Epithelial cell of proximal tubule (primary cell): Measurements from ENCODE around the gene ST8SIA2. TPM values are rescaled to one million over a fixed set of nuclear protein-coding genes. Genes with fewer than 3 reads are reported as not detected.

Experiments
- DNase-seq: peaks from one replicate; pipeline ENCODE4 v3.0.0-alpha.2; 2011; ENCODE audit warnings: low read depth
- H3K4me3 ChIP-seq: 2 replicates; pipeline ENCODE4 v1.5.1; 2011; ENCODE audit warnings: low read depth, mild to moderate bottlenecking, low read length
- total RNA-seq: library from RNA; depleted of rRNA; stranded (reverse); fragments of >200 nt; gene quantifications from 2 replicates; pipeline ENCODE4 v1.2.3, GENCODE V29; 2015
- TF ChIP-seq, protein P1 (sequence below): conservative IDR thresholded peaks from 2 replicates; pipeline ENCODE4 v1.5.1; 2012; ENCODE audit warnings: low read depth, mild to moderate bottlenecking, low read length

The ST8SIA2 gene, protein sequence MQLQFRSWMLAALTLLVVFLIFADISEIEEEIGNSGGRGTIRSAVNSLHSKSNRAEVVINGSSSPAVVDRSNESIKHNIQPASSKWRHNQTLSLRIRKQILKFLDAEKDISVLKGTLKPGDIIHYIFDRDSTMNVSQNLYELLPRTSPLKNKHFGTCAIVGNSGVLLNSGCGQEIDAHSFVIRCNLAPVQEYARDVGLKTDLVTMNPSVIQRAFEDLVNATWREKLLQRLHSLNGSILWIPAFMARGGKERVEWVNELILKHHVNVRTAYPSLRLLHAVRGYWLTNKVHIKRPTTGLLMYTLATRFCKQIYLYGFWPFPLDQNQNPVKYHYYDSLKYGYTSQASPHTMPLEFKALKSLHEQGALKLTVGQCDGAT
- 5.6 and 6.3 TPM in 2 replicates for total RNA-seq

DNA sequence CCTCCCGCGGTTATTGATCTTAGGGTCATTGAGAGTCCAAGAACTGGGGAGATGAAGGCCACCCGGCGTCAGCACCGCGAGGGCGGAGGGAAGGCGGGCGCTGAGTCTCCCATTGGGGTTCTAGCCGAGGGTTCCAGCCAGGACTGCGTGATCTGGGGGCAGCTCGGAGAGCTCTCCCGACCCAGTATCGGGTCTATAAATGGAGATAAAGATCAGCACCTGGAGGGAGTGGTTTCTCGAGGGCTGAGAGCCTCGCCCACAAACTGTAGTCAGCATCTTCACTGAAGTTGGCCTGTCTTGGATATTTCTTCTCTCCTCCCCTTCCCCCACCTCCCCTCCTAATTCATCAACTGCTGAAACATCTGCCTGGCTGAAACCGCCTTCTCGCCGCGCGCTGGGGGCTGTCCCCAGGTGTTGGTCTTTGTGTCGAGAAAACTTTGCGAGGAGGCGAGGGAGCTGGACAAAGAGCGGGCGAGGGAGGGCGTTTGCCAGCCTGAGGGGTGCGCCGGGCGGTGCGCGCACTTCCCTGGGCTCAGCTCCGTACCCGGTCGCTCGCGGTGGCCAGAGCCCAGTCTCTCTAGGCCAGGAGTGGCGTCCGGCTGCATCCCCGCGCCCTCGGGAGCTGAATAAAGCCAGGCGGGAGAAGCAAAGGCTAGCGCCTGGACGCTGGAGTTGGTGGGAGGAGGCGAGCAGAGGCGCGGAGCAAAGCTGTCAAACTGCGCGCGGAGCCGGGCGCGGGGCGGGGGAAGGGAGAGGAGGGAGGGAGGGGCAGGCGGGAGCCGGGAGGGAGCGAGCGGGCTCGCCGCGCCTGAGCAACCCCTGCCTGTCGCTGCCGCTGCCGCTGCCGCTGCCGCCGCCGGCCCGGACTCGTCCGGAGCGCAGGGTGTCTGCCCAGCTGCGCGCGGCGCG lies at the start of gene ST8SIA2:
Gene ST8SIA2, plus strand, starts transcription at position 811 of the 909 bp plus-strand sequence. CDS start 184 bp downstream, outside the sequence.
- no peak for DNase-seq
- TF ChIP-seq, protein P1, sequence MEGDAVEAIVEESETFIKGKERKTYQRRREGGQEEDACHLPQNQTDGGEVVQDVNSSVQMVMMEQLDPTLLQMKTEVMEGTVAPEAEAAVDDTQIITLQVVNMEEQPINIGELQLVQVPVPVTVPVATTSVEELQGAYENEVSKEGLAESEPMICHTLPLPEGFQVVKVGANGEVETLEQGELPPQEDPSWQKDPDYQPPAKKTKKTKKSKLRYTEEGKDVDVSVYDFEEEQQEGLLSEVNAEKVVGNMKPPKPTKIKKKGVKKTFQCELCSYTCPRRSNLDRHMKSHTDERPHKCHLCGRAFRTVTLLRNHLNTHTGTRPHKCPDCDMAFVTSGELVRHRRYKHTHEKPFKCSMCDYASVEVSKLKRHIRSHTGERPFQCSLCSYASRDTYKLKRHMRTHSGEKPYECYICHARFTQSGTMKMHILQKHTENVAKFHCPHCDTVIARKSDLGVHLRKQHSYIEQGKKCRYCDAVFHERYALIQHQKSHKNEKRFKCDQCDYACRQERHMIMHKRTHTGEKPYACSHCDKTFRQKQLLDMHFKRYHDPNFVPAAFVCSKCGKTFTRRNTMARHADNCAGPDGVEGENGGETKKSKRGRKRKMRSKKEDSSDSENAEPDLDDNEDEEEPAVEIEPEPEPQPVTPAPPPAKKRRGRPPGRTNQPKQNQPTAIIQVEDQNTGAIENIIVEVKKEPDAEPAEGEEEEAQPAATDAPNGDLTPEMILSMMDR: no peak
- H3K4me3 ChIP-seq: peak within 1 kb of the TSS; percentile 57

DNA sequence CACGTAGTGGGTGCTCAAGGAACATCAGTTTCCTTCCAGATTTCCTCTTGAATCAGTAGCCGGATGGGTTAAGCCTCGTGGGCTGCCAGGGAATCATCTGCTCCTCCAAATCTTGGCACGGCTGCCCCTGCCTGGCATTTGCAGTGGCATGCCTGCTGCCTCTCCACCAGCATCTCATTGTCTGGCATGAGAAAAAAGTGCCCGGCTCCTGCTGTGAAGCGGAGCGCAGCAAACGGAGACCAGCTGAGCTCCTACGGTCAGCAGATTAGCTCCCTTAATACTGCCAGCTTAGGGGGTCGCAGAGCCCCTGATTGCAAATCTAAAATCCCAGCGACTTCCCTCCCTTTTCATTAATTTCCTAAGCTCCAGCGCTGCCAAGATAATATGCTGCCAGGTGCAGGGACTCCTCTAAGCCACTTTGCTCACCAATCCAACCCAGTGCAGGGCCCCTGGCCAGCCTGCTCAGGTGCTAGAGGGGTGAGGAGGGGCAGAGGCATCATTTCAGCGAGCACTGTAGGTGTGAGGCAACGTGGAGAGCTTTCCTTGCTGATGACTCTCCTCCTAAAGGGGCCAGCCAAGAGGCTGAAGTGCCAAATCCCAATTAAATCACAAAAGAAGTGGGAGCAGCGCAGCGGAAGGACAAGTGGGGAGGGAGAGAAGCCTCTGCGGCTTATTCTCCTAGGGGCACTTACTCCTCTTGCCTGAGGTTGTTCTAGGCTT lies 49.6 kb upstream of the ST8SIA2 start:
- DNase-seq: no peak
- TF ChIP-seq, protein P1: no peak
- H3K4me3 ChIP-seq: no peak overlapping the region

DNA sequence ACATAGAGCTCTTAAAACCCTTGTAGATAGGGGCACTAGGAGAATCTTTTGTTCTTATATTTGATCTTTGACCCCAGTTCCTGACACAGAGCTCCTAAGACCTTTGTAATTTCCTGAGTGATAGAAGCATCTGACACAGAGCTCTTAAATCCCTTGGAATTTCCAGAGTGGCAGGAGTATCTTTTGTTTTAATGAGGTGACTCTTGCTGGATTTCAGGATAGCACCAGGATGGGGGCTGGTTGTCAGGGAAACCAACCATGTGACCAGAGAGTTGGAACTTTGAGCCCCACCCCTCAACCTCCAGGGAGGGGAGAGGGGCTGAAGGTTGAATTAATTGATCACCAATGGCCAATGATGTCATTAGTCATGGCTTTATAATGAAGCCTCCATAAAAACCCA lies 47.6 kb upstream of the ST8SIA2 start:
- DNase-seq: no peak
- TF ChIP-seq, protein P1: no peak
- no peak overlapping the region for H3K4me3 ChIP-seq

DNA sequence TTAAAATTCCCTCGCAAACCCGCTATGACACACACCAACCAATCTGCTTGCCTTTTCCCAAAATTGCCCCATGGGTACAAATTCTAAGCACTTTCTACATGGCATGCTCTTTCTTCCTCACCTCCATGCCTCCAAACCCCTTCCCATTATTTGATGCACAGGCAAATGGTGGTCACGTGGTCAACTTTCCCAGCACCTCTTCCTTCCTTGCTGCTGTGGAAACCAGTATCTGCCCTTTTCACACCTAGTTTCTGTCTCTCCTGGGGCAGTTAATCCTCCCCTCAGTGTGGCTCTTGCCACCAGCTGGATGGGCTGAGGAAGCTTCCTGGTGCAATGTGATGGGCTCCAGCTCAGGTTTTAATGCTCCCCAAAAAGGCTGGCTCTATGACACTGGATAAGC lies 38.4 kb upstream of the ST8SIA2 start:
- no peak for DNase-seq
- TF ChIP-seq, protein P1: no peak
- no peak overlapping the region for H3K4me3 ChIP-seq

DNA sequence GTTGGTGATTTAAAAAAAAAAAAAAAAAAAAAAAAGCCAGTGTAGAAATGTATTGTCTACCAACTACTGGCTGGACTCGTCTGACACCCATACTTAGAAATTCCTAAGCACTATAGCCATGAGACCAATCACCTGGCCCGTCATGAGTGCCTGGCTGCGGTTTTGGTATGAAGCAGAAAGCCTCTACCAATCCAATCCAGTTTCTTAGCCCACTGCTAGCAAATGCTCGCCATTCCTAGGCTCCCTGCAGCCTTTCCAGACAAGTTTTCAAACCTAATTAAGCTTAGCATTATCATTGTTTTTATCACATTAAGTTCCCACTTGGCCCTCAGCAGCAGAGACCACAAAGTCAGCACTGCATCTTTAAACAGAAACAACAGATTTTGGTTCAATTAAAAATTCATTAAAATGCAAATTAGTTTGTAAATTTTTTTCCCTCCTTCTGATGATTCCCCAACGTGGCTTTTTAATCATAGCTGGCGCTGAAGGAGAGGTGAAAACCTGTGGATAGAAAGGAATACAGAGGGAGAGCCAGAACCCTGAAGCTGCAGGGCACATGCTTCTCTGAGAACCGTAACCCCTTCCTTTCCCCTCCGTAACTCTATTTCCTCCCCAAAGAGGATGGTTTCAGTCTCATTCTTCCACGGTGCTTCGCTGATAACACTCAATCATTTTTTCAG lies 32.2 kb upstream of the ST8SIA2 start:
- H3K4me3 ChIP-seq: no peak overlapping the region
- TF ChIP-seq, protein P1: no peak
- DNase-seq: no peak

DNA sequence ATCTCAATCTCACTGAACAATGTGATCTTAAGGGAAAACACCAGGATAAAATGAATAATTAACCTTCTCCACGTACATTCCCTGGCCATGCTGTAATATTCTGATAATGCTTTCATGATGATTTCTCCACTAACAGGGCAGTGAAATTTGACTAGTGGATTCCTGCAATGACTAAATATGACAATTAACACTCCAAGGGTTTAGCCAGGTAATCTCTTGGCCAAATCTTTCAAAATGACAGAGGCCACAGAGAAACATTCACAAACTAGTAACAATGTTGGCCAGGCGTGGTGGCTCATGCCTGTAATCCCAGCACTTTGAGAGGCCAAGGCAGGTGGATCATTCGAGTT lies 31.7 kb upstream of the ST8SIA2 start:
- no peak overlapping the region for H3K4me3 ChIP-seq
- TF ChIP-seq, protein P1: no peak
- DNase-seq: no peak
